ENCODE data around the gene RAD51B. TPM values are rescaled to one million over a fixed set of nuclear protein-coding genes. Genes with fewer than 3 reads are reported as not detected.

The RAD51B gene
- total RNA-seq, 4 donors from 2014 or later: 19.6 to 39.7 (median 25.4) TPM

- TF ChIP-seq EP300 (IDR thresholded peaks at IDR 0.05) (no peak), POLR2AphosphoS5 (IDR thresholded peaks at IDR 0.05) (no peak), CTCF (IDR thresholded peaks at IDR 0.05) (no peak), POLR2A (IDR thresholded peaks at IDR 0.05) (no peak)
- no peak for DNase-seq (ENCODE audit: low spot score in 2 of 2)
- H3K4me1 ChIP-seq: no peaks in the 10 kb centered on the region
Measured at GRCh38 chr14:67918838-67919237, 99.3 kb downstream of the RAD51B start.

GRCh38 chr14:67919259-67920032 lies 99.9 kb downstream of the RAD51B start:
- Histone ChIP-seq H3K4me1 (no peaks in the 10 kb centered on the region), H3K36me3 (no peaks in the 10 kb centered on the region), H3K9me3 (no peaks in the 10 kb centered on the region), H3K27ac (no peak overlapping the region), H3K27me3 (no peaks in the 10 kb centered on the region), H3K4me3 (no peak overlapping the region)
- DNase-seq (ENCODE audit: low spot score in 2 of 2): no peak
- 74% methylated on average over 7 of the region's 7 CpGs for WGBS
- TF ChIP-seq POLR2A (IDR thresholded peaks at IDR 0.05): no peak
- TF ChIP-seq CTCF (IDR thresholded peaks at IDR 0.05): no peak
- no peak for TF ChIP-seq POLR2AphosphoS5 (IDR thresholded peaks at IDR 0.05)
- no peak for TF ChIP-seq EP300 (IDR thresholded peaks at IDR 0.05)

More at GRCh38 chr14:67918838-67919237, 99.3 kb downstream of the RAD51B start:
- Histone ChIP-seq H3K9me3 (no peaks in the 10 kb centered on the region), H3K27me3 (no peaks in the 10 kb centered on the region), H3K36me3 (no peaks in the 10 kb centered on the region), H3K4me3 (no peak overlapping the region), H3K27ac (no peak overlapping the region)

- 100% methylated on average over 3 of the region's 3 CpGs for whole genome bisulfite sequencing
Measured at GRCh38 chr14:67926821-67927220, 107.2 kb downstream of the RAD51B start.

GRCh38 chr14:67927244-67927643 lies 107.7 kb downstream of the RAD51B start:
- TF ChIP-seq POLR2AphosphoS5 (IDR thresholded peaks at IDR 0.05): no peak
- no peak for TF ChIP-seq EP300 (IDR thresholded peaks at IDR 0.05)
- TF ChIP-seq CTCF (IDR thresholded peaks at IDR 0.05): no peak
- no peak for TF ChIP-seq POLR2A (IDR thresholded peaks at IDR 0.05)

More at GRCh38 chr14:67926821-67927220, 107.2 kb downstream of the RAD51B start:
- no peak for TF ChIP-seq EP300 (IDR thresholded peaks at IDR 0.05)
- TF ChIP-seq POLR2A (IDR thresholded peaks at IDR 0.05): no peak
- TF ChIP-seq POLR2AphosphoS5 (IDR thresholded peaks at IDR 0.05): no peak
- no peak for TF ChIP-seq CTCF (IDR thresholded peaks at IDR 0.05)
- no peak overlapping the region for H3K27ac ChIP-seq
- H3K9me3 ChIP-seq: peaks cover 11% of the 10 kb centered on the region
- H3K4me3 ChIP-seq: no peak overlapping the region
- DNase-seq (ENCODE audit: low spot score in 2 of 2): no peak
- no peaks in the 10 kb centered on the region for H3K36me3 ChIP-seq
- H3K27me3 ChIP-seq: no peaks in the 10 kb centered on the region
- H3K4me1 ChIP-seq: no peaks in the 10 kb centered on the region

GRCh38 chr14:67928375-67928774 lies 108.8 kb downstream of the RAD51B start:
- no peak for DNase-seq (ENCODE audit: low spot score in 2 of 2)
- peaks cover 11% of the 10 kb centered on the region for H3K9me3 ChIP-seq
- peaks cover under 1% of the 10 kb centered on the region for H3K4me1 ChIP-seq
- 94% methylated on average over 11 of the region's 11 CpGs for WGBS
- no peaks in the 10 kb centered on the region for H3K27me3 ChIP-seq
- no peak overlapping the region for H3K27ac ChIP-seq
- H3K36me3 ChIP-seq: no peaks in the 10 kb centered on the region
- TF ChIP-seq POLR2A (IDR thresholded peaks at IDR 0.05) (no peak), CTCF (IDR thresholded peaks at IDR 0.05) (no peak), POLR2AphosphoS5 (IDR thresholded peaks at IDR 0.05) (no peak), EP300 (IDR thresholded peaks at IDR 0.05) (no peak)
- no peak overlapping the region for H3K4me3 ChIP-seq

More at GRCh38 chr14:67927244-67927643, 107.7 kb downstream of the RAD51B start:
- 87% methylated on average over 4 of the region's 4 CpGs for WGBS
- peaks cover 11% of the 10 kb centered on the region for H3K9me3 ChIP-seq
- no peak for DNase-seq (ENCODE audit: low spot score in 2 of 2)
- no peaks in the 10 kb centered on the region for H3K36me3 ChIP-seq
- no peak overlapping the region for H3K27ac ChIP-seq
- no peak overlapping the region for H3K4me3 ChIP-seq
- H3K27me3 ChIP-seq: no peaks in the 10 kb centered on the region
- H3K4me1 ChIP-seq: no peaks in the 10 kb centered on the region
